ENCODE results near the gene ZSWIM6. TPM values are rescaled to one million over a fixed set of nuclear protein-coding genes. Genes with fewer than 3 reads are reported as not detected.
"Not testable (repeated sequence)": the region's sequence is repeated elsewhere in the genome, so short reads cannot be mapped to it uniquely, and the experiment has no call there.

The ZSWIM6 gene
- total RNA-seq, 1 experiment from 2014 or later = 3.2 TPM

GRCh38 chr5:61363401-61364114, 31.5 kb downstream of the ZSWIM6 start:
- DNase-seq (ENCODE audit: low spot score) = no peak

GRCh38 chr5:61366497-61367240, 34.6 kb downstream of the ZSWIM6 start:
- no peak for DNase-seq (ENCODE audit: low spot score)

DNA sequence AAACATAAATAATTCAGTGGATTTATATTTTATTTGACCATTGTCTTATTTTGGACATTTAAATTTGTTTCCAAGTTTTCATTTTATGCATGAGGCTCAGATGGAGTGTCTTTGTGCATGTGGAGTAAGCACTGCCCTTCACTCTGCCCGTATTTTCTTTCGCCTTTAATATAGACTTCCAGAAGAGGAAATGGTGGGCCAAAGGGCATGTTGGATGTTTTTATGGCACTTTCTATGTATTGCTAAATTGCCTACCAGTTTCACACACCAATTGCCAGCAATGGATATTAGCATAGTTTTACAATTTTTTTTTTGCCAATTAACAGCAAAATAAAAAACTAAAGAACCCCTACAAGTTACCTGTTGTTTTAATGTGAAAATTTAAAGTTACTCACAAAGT, 38.4 kb downstream of the ZSWIM6 start:
- no peak for DNase-seq (ENCODE audit: low spot score)

DNA sequence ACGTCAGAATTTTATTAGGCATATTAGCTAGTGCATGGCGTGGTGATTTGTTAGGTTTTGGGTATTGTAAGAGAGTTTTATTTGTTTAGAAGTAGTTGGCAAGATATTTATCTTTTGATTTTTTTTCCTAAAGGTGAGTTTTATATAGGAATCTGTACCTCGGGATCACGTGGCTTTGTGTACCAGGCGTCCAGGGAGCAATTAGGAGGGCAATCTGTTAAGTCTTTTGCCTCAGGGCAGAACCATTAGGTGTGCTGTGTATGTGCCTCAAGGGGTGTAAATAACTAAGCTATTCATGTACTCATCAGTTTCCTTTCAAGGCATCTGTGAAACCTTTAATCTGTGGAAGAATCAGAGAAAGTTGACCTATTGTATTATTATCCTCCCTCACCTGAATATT, 39.4 kb downstream of the ZSWIM6 start:
- DNase-seq (ENCODE audit: low spot score) = no peak

DNA sequence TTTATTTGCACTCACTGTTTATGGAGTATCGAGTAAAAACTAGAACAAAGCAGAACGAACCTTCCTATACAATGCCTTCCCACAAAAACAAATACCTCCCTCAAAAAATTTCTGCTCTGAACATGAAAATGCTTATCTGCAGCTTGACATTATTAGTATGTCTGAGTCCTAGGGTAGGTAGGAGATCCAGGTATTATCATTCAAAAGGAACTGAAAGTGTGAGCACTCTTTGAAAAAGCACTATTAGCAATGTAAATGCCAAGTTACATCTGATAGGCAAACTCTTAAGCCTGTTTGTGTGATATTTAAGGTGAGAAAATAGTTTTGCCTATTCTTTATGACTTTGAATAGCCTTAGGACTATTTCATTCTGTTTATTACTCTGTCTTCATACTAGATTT, 47.6 kb downstream of the ZSWIM6 start:
- DNase-seq (ENCODE audit: low spot score) = no peak

DNA sequence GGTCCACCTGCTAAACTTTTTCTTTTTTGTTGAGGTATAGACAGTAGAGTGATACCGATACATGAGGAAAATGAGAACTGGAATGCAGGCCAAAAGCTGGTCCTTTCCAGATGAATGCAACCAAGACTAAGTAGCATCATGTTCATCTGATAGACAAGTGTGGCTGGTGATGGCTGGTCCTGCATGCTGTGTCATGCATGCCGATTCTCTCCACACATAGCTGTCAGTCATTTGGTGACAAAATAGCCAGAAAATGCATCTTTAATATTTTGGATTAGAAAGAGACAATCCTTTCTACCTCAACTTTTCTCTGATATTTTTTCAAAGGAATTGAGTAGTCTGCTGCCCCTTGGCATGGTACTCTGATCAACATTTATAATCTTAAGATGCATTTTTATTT, 49.9 kb downstream of the ZSWIM6 start:
- no peak for DNase-seq (ENCODE audit: low spot score)

DNA sequence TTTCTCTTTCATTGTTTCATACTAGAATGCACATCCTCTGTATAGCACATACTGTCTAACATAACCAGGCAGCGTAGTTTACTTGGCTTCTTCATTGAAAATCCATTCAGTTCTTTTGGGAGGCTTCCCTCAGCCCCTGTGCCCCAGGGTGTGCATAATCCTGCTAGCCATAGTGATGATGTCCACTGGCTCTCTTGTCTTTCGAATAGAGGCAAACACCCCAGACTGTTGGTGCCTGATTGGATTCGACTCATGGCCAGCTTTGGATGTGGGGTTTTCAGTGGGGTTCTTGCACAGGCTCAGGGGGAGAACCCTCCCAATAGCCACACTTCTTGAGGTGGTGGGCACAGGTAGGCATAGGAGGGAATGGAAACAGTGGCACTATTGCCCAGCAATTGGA, 53.6 kb downstream of the ZSWIM6 start:
- DNase-seq (ENCODE audit: low spot score) = no peak

DNA sequence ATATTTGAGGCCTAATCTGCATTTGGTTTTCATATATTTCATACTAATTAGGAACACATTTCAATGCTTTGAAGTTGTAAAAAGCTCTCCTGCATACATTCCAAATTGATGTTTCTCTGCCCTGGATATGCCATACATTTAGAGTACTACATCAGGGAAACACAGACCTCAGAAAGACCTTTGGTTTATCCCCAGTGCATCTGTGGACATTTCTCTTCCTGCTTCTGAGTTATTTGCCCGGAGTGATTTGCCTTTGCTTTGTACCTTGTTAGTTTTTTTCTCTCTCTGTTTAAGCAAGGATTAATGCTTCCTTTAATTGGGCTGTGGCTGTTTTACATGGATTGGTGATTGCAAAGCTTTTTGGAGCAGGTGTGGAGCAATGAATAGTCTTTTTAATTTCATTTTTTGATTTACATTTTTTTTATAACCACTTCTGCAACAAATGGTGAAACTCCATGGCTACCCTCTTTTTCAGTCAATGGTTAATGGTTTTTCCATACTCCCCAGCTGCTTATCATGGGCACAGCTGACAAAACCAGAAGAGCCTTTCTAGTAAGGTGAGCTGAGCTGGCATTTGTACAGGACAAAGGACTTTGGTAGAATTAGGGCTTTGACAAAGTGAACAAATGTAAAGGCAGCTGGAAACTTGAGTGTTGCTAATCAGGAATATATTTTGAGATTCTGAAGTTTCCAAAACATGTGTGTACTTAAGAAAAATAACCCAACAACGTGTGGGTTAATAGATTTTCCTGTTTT, 54.2 kb downstream of the ZSWIM6 start:
- no peak for DNase-seq (ENCODE audit: low spot score)

GRCh38 chr5:61389609-61390008, 57.6 kb downstream of the ZSWIM6 start:
- DNase-seq (ENCODE audit: low spot score) = no peak

DNA sequence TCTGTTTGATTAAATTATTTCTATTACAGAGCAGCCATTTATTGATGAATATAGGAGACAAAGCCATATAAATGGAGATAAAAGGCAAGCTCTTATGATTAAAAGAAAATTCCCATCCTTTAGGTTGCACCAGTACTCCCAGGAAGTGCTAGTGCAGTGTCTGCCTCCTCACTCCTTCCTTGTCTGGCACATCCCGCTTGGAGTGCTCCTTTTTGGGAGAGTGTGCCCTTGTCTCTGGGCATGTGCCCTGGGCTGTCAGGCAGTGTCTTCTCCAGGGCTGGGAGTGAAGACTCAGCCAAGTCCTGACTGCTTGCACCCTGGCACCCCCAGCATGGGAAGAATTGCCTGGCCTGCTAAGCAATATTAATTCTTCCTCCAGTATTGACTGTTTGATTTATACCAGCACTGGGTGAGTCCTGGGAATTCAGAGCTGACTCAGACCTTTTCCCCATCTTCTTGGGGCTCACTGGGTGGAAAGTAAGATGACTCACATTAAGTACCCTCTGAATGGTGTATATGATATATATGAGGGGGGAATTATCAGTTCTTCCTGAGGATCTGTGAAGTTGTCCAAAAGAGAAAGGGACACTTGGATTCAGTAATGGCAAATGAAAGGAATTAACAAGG, 62.1 kb downstream of the ZSWIM6 start:
- DNase-seq (ENCODE audit: low spot score) = no peak

DNA sequence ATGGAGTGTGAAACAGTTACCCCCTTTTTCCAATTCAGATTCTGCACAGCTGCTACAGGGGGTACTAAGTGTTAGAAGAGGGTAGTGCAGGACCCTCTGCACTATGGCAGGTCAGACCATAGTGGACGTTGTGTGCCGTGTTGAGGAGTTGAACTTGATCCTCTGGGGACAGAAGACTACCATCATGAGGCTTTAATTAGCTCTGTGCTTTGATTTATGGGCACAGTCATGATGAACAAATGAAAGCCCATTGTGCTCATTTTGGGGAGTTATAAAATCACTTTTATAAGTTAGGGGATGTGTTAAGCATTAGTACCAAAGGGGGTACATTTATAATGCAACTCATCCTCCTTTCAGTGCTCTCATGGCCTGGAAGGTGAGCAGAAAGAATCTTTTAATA, 62.7 kb downstream of the ZSWIM6 start:
- DNase-seq (ENCODE audit: low spot score) = no peak

DNA sequence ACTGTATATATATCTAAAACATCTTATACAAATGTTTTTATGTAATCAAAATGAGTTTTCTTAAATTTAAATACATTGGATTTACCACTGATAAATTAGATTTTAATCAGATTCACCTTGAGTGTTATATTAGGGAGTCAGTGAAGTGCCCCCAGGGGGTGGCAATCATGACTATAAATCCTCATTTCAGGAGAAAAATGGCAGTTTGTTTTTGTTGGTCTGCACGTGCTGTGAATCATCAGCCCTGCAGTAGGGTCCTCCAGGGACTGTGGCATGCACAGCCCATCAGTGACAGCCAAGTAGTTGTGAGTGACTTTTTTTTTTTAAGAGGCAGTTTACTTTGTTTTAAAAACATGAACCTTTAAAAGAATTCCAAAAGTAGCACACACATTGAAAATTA, 65.2 kb downstream of the ZSWIM6 start:
- DNase-seq (ENCODE audit: low spot score) = no peak

- DNase-seq (ENCODE audit: low spot score) = no peak
These were observed 65.9 kb downstream of the ZSWIM6 start for GRCh38 chr5:61397937-61398336.

GRCh38 chr5:61398440-61398839, 66.4 kb downstream of the ZSWIM6 start:
- no peak for DNase-seq (ENCODE audit: low spot score)

DNA sequence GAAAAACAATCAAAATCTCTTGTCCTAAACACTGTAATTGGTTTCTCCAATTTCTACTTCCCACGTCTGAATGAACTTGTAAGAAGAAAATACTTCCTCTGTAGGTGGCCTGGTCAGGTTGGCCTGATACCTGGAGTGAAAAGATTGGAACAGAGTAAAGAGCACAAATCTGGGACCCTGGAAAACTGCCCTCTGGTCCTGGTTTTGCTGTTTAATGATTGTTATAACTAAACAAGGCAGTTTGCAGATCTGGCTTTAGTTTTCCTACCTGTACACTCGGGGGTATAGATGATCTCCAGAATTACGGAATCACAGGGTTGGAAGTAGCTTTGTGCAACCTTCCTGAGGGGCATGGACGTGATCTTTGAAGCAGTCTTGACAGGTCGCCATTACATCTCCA, 67.6 kb downstream of the ZSWIM6 start:
- DNase-seq (ENCODE audit: low spot score) = no peak

- no peak for DNase-seq (ENCODE audit: low spot score)
These were observed 69.7 kb downstream of the ZSWIM6 start for GRCh38 chr5:61401726-61402125.

DNA sequence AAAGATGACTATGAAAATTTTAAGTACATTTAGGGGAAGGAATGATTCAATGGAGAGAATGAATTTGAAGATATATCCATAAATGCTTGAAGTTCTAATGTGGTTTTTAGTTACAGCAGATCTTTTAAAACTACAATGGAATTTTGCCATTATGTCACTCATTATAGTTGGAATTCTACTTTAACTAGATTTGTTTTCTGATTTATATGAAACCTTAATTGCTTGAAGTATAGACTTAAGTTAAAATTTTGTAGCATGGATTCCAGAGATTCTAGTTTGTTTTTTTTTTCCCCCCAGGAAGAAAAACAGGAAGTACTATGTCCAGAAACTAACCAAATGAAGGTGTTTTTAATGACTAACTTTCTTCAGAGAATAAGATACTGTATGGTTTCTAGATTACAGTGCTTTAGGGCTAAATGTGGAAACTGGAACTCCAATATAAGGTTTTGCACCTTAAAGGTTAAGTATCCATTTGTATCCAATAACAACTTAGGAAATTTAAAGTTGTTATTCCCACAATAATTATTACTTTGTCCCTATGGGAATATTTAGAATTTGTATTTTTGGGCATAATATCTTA, 70.3 kb downstream of the ZSWIM6 start:
- DNase-seq (ENCODE audit: low spot score) = no peak

DNA sequence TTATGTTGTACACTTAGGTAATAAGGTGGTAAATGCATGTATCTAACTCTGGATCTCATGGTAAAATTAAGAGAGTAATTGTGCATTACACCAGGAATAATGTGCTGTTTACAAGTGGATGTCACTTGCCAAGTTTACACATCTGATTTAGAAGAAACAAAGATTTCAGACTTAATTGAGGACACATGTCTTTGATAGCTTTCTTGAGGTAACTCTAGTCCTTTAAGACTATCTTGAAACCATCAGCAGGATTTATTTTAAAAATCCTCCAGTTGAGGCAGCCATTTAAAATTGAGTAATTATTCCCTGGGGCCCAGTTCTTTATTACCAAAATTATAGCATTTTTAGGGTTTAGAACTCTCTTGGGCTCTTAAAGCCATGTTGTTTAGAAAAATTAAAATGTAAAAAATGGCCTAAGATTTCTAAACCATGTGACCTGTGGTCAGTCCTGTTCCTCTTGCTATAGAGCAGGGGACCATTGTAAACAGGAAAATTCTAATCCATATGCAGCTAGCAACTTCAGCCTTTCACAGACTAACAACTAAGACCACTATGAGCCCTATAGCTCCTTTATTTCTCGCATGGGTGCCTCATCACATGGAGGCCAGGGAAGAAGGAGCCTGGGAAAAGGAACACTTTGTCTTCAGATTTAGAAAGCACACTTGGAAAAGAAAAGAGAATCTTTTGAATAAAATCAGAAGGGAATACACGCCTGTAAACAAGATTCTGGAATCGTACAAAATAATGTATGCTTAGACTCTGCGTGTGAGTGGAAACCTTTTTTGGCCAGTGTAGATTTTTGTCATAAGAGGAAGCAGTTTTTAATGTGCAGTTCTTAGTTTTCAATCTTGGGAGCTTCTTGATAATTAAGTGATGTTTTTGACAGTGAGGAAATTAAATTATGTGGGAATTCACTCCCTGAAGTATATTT, 71.2 kb downstream of the ZSWIM6 start:
- DNase-seq (ENCODE audit: low spot score) = no peak

GRCh38 chr5:61405511-61406295, 73.6 kb downstream of the ZSWIM6 start:
- DNase-seq (ENCODE audit: low spot score) = no peak

GRCh38 chr5:61406497-61406896, 74.4 kb downstream of the ZSWIM6 start:
- not testable (repeated sequence) for DNase-seq (ENCODE audit: low spot score)
